ENCODE data around the gene RMC1.

Gene RMC1

GRCh38 chr18:23563377-23564043, 60.2 kb downstream of the RMC1 start:
- DNase-seq (ENCODE audit: low read depth) = peak; percentile 53
- no peak overlapping the region for H3K4me3 ChIP-seq (ENCODE audit: low read length)
- TF ChIP-seq, protein P1, sequence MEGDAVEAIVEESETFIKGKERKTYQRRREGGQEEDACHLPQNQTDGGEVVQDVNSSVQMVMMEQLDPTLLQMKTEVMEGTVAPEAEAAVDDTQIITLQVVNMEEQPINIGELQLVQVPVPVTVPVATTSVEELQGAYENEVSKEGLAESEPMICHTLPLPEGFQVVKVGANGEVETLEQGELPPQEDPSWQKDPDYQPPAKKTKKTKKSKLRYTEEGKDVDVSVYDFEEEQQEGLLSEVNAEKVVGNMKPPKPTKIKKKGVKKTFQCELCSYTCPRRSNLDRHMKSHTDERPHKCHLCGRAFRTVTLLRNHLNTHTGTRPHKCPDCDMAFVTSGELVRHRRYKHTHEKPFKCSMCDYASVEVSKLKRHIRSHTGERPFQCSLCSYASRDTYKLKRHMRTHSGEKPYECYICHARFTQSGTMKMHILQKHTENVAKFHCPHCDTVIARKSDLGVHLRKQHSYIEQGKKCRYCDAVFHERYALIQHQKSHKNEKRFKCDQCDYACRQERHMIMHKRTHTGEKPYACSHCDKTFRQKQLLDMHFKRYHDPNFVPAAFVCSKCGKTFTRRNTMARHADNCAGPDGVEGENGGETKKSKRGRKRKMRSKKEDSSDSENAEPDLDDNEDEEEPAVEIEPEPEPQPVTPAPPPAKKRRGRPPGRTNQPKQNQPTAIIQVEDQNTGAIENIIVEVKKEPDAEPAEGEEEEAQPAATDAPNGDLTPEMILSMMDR (conservative IDR thresholded peaks at IDR 0.05; ENCODE audit: low read length) = no peak

GRCh38 chr18:23565916-23566547, 62.7 kb downstream of the RMC1 start:
- no peak for DNase-seq (ENCODE audit: low read depth)
- TF ChIP-seq, protein P1 (conservative IDR thresholded peaks at IDR 0.05; ENCODE audit: low read length) = no peak
- no peak overlapping the region for H3K4me3 ChIP-seq (ENCODE audit: low read length)

- TF ChIP-seq, protein P1 (conservative IDR thresholded peaks at IDR 0.05; ENCODE audit: low read length) = no peak
- no peak for DNase-seq (ENCODE audit: low read depth)
- H3K4me3 ChIP-seq (ENCODE audit: low read length) = no peak overlapping the region
Measured at GRCh38 chr18:23567671-23568070, 64.4 kb downstream of the RMC1 start.

DNA sequence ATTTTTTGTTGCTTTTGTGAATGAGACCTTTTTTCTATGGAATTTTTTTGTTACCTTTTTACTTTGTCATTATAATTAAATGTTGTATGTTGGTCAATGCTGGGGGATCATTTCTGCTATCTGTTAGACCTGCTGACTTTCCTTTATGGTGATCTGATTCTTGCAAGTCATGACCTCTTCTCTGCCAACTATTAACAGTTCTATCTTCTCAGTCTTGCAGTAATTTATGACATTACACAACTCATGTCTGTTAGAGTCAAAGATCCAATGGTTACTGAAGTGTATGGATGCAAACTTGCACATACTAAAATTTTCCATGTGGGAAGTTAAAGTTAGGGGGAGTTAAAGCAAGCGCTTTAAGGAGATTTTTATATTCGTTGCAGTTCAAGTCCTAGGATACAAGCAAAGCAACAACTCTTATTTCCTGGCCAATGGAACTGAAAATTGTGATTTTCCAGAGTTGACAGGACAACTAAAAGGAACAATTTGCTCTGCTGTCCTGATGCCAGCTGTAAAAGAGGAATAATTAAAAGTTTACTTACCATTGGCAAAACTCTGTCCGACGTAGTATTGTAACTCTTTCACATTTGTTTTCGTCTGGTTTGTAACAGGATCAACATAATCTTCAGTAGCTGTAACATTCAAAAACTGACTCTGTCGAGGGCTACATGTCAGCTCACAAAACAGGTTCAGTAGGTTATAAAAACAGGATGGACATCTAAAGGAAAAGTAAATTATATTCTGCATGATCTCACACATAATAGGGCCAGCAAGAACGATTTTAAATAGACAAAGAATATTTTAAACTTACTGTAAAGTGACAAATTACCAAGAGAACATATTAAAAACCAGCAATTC, 65.2 kb downstream of the RMC1 start:
- TF ChIP-seq, protein P1 (conservative IDR thresholded peaks at IDR 0.05; ENCODE audit: low read length) = no peak
- no peak overlapping the region for H3K4me3 ChIP-seq (ENCODE audit: low read length)
- DNase-seq (ENCODE audit: low read depth) = no peak

GRCh38 chr18:23569299-23570063, 66.2 kb downstream of the RMC1 start:
- no peak for DNase-seq (ENCODE audit: low read depth)
- H3K4me3 ChIP-seq (ENCODE audit: low read length) = no peak overlapping the region
- TF ChIP-seq, protein P1 (conservative IDR thresholded peaks at IDR 0.05; ENCODE audit: low read length) = no peak

GRCh38 chr18:23570912-23571504, 67.7 kb downstream of the RMC1 start:
- TF ChIP-seq, protein P1 (conservative IDR thresholded peaks at IDR 0.05; ENCODE audit: low read length) = no peak
- DNase-seq (ENCODE audit: low read depth) = no peak

More at GRCh38 chr18:23570912-23571504, 67.7 kb downstream of the RMC1 start:
- H3K4me3 ChIP-seq (ENCODE audit: low read length) = no peak overlapping the region
